RWPE1 (cell line): ENCODE data around the gene KMT5B.

Source experiments
- CTCF ChIA-PET: fragments of 350-600 bp; sonication (Branson Sonifier 250); formaldehyde crosslinking; extraction: SDS; loops from one replicate; lab custom pipeline; 2021; lab: Yijun Ruan, JAX
- POLR2A ChIA-PET: fragments of 400-600 bp; formaldehyde crosslinking; extraction: SDS; loops from one replicate; lab custom pipeline; 2020; ENCODE audit warnings: antibody characterized with exemption; ENCODE audit not compliant: low non-redundant PET; lab: Yijun Ruan, JAX
- DNase-seq: peaks from one replicate; pipeline ENCODE4 v3.0.0; 2012; ENCODE audit warnings: low spot score
- H3K27ac ChIP-seq: fragments of 450-650 bp; 2 replicates; pipeline ENCODE4 v1.5.1; 2017
- TF ChIP-seq, protein P1 (sequence below): fragments of 450-650 bp; conservative IDR thresholded peaks from 2 replicates; pipeline ENCODE4 v1.5.1; 2017; ENCODE audit warnings: low read depth, mild to moderate bottlenecking

Gene KMT5B

GRCh38 chr11:68165601-68166000 lies 47.5 kb downstream of the KMT5B start:
- ChIA-PET POLR2A (interaction anchor here (0.6 kb wide), 1 partner anchor 279 kb away, joined by 7 read pairs; no protein-coding TSS in a partner anchor), CTCF (no interaction called here)
- DNase-seq: no peak
- TF ChIP-seq, protein P1, sequence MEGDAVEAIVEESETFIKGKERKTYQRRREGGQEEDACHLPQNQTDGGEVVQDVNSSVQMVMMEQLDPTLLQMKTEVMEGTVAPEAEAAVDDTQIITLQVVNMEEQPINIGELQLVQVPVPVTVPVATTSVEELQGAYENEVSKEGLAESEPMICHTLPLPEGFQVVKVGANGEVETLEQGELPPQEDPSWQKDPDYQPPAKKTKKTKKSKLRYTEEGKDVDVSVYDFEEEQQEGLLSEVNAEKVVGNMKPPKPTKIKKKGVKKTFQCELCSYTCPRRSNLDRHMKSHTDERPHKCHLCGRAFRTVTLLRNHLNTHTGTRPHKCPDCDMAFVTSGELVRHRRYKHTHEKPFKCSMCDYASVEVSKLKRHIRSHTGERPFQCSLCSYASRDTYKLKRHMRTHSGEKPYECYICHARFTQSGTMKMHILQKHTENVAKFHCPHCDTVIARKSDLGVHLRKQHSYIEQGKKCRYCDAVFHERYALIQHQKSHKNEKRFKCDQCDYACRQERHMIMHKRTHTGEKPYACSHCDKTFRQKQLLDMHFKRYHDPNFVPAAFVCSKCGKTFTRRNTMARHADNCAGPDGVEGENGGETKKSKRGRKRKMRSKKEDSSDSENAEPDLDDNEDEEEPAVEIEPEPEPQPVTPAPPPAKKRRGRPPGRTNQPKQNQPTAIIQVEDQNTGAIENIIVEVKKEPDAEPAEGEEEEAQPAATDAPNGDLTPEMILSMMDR: no peak
- H3K27ac ChIP-seq: no peak overlapping the region

- ChIA-PET POLR2A (no interaction called here), CTCF (no interaction called here)
- peak; percentile 58 for DNase-seq
- TF ChIP-seq, protein P1: no peak
- H3K27ac ChIP-seq: no peak overlapping the region
These were observed 48.7 kb downstream of the KMT5B start for GRCh38 chr11:68164437-68164836.

GRCh38 chr11:68163691-68164090 lies 49.4 kb downstream of the KMT5B start:
- TF ChIP-seq, protein P1: no peak
- no peak for DNase-seq
- ChIA-PET CTCF (interaction anchor here (0.7 kb wide), 1 partner anchor 66 kb away, joined by 3 read pairs; no protein-coding TSS in a partner anchor), POLR2A (no interaction called here)
- H3K27ac ChIP-seq: no peak overlapping the region

GRCh38 chr11:68160100-68160695 lies 52.9 kb downstream of the KMT5B start:
- TF ChIP-seq, protein P1: no peak
- CTCF ChIA-PET: interaction anchor here (1.4 kb wide), 1 partner anchor 49 kb away, joined by 3 read pairs; no protein-coding TSS in a partner anchor
- POLR2A ChIA-PET: no interaction called here
- DNase-seq: no peak
- H3K27ac ChIP-seq: no peak overlapping the region

DNA sequence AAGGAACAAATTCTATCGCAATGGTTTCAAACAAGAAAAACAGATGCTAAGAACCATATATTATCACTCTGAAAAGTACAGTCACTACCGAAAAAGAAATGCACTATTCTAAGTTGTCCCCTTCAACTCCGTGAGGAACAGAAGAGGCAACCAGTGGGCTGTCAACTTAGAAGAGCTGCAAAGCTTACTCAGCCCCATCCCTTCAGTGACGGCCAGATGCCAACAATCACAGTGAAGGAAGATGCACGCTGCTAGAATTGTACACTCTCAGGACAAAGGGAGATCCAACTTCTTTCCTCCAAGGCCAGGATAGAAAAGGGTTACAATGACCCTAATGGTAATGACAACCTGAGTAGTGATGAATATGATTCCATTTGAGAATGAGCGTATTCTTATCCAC lies 53.4 kb downstream of the KMT5B start:
- ChIA-PET CTCF (interaction anchor here (1.4 kb wide), 1 partner anchor 49 kb away, joined by 3 read pairs; no protein-coding TSS in a partner anchor), POLR2A (no interaction called here)
- H3K27ac ChIP-seq: no peak overlapping the region
- DNase-seq: no peak
- TF ChIP-seq, protein P1: no peak

GRCh38 chr11:68159161-68159560 lies 53.9 kb downstream of the KMT5B start:
- no peak for DNase-seq
- TF ChIP-seq, protein P1: no peak
- no peak overlapping the region for H3K27ac ChIP-seq
- ChIA-PET CTCF (no interaction called here), POLR2A (no interaction called here)
